Measurements from ENCODE around the gene CEBPZ.

- TF ChIP-seq CTCF (IDR thresholded peaks at IDR 0.05; ENCODE audit: extremely low read depth in 1 of 2, insufficient read depth in 1 of 2, low read depth in 1 of 2, low read length in 2 of 2) (no peak), GATA2 (IDR thresholded peaks at IDR 0.05; ENCODE audit: insufficient read depth, insufficient read length, low read depth, low read length) (no peak), EZH2 (IDR thresholded peaks at IDR 0.05; ENCODE audit: borderline replicate concordance, low read depth, low read length, severe bottlenecking) (no peak)
Observed at GRCh38 chr2:37230581-37230980, 815 bp downstream of the CEBPZ start.
